ENCODE measurements around the gene ATG7.

Gene ATG7

GRCh38 chr3:11603628-11604027 is 331.4 kb downstream of the ATG7 start:
- ChIA-PET CTCF (interaction anchor here (4.5 to 4.8 kb wide), 2 partner anchors 15 kb away, joined by 11 to 56 read pairs; no protein-coding TSS in a partner anchor), POLR2A (no interaction called here)
- DNase-seq (ENCODE audit: extremely low spot score): no peak
- no peak for TF ChIP-seq CTCF (IDR thresholded peaks at IDR 0.05; ENCODE audit: control extremely low read depth, extremely low read depth, low read depth, missing control alignments)

DNA sequence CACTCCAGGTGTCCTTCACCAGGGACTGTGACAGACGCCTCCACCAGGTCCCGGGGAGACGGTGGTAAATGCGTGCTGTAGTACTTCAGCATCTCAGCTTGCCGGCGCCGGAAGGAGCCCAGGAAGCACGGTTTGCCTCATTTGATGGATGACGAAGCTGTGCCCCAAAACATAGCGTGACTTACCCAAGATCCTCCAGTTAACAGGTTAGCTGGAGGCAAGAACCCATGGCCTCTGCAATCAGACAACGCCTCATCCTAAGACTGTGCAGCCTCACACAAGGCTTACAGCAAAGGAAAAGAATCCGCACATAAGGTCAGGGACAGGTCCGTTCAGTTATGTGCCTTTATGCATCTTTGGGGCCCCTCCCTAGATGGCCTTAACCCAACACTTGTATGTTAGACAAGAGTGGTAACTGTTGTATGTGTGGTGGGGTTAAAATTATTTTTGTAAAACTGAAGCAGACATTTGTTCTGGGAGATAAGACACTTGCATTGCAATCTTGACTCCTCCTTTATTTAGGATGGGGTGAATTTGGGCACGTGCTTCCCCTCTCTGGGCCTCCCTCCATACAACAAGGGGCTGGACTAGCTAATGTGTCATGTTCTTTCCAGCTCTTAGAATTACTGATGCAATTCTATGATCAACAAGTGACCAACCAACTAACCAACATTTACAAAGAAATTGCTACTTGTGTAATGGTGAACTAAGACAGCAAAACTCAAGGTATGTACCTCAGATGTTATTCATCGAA is 332.1 kb downstream of the ATG7 start:
- no peak for TF ChIP-seq CTCF (IDR thresholded peaks at IDR 0.05; ENCODE audit: control extremely low read depth, extremely low read depth, low read depth, missing control alignments)
- POLR2A ChIA-PET: interaction anchor here (0.7 kb wide), 1 partner anchor 16 kb away, joined by 3 read pairs; no protein-coding TSS in a partner anchor
- DNase-seq (ENCODE audit: extremely low spot score): no peak
- CTCF ChIA-PET: interaction anchor here (4.8 kb wide), 1 partner anchor 15 kb away, joined by 56 read pairs; no protein-coding TSS in a partner anchor

DNA sequence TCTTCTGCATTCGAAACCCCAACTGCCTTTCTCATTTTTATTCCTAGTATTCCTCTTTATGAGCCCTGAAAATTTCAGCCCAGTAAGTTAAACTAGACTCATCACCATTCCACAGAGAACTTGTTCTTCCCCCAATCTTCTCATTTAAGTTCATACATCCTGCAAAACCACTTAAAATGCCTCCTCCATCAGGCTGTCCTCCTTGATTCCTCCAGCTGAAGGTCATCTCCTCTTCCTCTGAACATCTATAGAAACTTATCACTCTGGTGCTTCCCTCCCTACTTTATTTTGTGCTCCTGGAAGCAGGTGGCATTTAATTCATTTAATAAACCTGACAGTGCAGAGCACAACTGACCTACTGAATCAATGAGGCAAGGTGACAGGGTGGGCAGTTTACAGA is 333.2 kb downstream of the ATG7 start:
- ChIA-PET CTCF (interaction anchor here (0.8 to 4.8 kb wide), 3 partner anchors 14 to 23 kb away, joined by 3 to 56 read pairs (median 3); no protein-coding TSS in a partner anchor), POLR2A (no interaction called here)
- no peak for DNase-seq (ENCODE audit: extremely low spot score)
- TF ChIP-seq CTCF (IDR thresholded peaks at IDR 0.05; ENCODE audit: control extremely low read depth, extremely low read depth, low read depth, missing control alignments): no peak

DNA sequence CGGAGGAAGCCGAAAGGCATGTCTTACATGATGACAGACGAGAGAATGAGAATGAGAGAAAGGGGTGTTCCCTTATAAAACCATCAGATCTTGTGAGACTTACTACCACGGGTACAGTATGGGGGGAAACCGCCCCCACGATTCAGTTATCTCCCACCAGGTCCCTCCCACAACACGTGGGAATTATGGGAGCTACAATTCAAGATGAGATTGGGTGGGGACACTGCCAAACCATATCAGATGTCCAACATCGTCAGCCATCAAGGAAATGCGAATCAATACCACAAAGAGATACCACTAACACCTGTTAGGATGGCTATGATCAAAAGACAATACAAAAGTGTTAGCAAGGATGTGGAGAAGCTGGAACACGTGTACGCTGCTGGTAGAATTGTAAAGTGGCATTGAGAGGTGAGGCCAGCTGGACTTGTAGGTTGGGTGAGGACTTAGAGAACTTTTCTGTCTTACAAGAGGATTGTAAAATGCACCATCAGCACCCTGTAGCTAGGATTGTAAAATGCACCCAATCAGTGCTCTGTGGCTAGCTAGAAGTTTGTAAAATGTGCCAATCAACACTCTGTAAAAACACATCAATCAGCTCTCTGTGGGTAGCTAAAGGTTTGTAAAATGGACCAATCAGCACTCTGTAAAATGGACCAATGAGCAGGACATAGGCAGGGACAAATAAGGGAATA is 334.0 kb downstream of the ATG7 start:
- DNase-seq (ENCODE audit: extremely low spot score): no peak
- ChIA-PET POLR2A (interaction anchor here (0.6 kb wide), 1 partner anchor 425 kb away, joined by 4 read pairs; no protein-coding TSS in a partner anchor), CTCF (interaction anchor here (0.8 to 4.8 kb wide), 4 partner anchors 13 to 22 kb away, joined by 3 to 56 read pairs (median 3); no protein-coding TSS in a partner anchor)
- TF ChIP-seq CTCF (IDR thresholded peaks at IDR 0.05; ENCODE audit: control extremely low read depth, extremely low read depth, low read depth, missing control alignments): no peak

DNA sequence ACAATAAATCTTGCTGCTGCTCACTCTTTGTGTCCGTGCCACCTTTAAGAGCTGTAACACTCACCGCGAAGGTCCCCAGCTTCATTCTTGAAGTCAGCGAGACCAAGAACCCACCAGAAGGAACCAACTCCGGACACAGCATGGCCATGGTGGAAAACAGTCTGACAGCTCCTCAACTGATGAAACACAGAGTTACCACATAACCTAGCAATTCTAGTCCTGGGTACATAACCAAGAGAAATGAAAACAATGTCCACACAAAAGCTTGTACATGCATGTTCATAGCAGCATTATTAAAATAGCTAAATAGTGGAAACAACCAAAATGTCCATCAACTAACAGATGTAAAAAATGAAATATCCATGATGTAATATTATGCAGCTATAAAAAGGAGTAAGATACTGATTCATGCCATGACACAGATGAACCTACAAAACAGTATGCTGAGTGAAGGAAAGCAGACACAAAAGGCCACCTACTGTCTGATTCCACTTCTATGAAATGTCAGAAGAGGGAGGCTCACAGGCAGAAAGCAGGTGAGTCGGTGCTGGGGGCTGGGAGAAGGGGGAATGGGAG is 334.8 kb downstream of the ATG7 start:
- CTCF ChIA-PET: interaction anchor here (0.9 to 4.8 kb wide), 2 partner anchors 12 to 19 kb away, joined by 3 to 56 read pairs; no protein-coding TSS in a partner anchor
- POLR2A ChIA-PET: interaction anchor here (0.6 kb wide), 1 partner anchor 426 kb away, joined by 4 read pairs; no protein-coding TSS in a partner anchor
- TF ChIP-seq CTCF (IDR thresholded peaks at IDR 0.05; ENCODE audit: control extremely low read depth, extremely low read depth, low read depth, missing control alignments): no peak
- no peak for DNase-seq (ENCODE audit: extremely low spot score)

Measured in GM10248 (cell line).